ENCODE data around the gene RRH.

- TF ChIP-seq POLR2A (IDR thresholded peaks at IDR 0.05) (no peak), CTCF (IDR thresholded peaks at IDR 0.05) (no peak)
Observed at GRCh38 chr4:109833756-109834155, 6.0 kb downstream of the RRH start.
